Measurements from ENCODE around the gene TEX101.
"Not testable (repeated sequence)": the region's sequence is repeated elsewhere in the genome, so short reads cannot be mapped to it uniquely, and the experiment has no call there.

The TEX101 gene

GRCh38 chr19:43414554-43414953, at the start of gene TEX101:
TSS of gene TEX101 (plus strand) at chr19:43414890. CDS start at chr19:43415920, 1,030 bp downstream.
- no peak for DNase-seq

GRCh38 chr19:43365677-43366076, 49.0 kb upstream of the TEX101 start:
- not testable (repeated sequence) for DNase-seq

- DNase-seq = no peak
Observed at GRCh38 chr19:43367822-43368221, 46.9 kb upstream of the TEX101 start.

- not testable (repeated sequence) for DNase-seq
Observed at GRCh38 chr19:43368897-43369296, 45.8 kb upstream of the TEX101 start.

- no peak for DNase-seq
Observed at GRCh38 chr19:43371909-43372308, 42.8 kb upstream of the TEX101 start.

- no peak for DNase-seq
Observed at GRCh38 chr19:43372462-43372861, 42.2 kb upstream of the TEX101 start.

GRCh38 chr19:43377624-43378023, 37.1 kb upstream of the TEX101 start:
- not testable (repeated sequence) for DNase-seq

- DNase-seq = no peak
Observed at GRCh38 chr19:43380008-43380407, 34.7 kb upstream of the TEX101 start.

- DNase-seq = no peak
Observed at GRCh38 chr19:43380771-43381386, 33.8 kb upstream of the TEX101 start.

- DNase-seq = not testable (repeated sequence)
Observed at GRCh38 chr19:43382586-43383216, 32.0 kb upstream of the TEX101 start.

- not testable (repeated sequence) for DNase-seq
Observed at GRCh38 chr19:43383254-43383653, 31.4 kb upstream of the TEX101 start.

- not testable (repeated sequence) for DNase-seq
Observed at GRCh38 chr19:43383759-43384158, 30.9 kb upstream of the TEX101 start.

- DNase-seq = not testable (repeated sequence)
Observed at GRCh38 chr19:43390903-43391551, 23.7 kb upstream of the TEX101 start.

GRCh38 chr19:43391552-43391935, 23.1 kb upstream of the TEX101 start:
- DNase-seq = not testable (repeated sequence)

- DNase-seq = not testable (repeated sequence)
Observed at GRCh38 chr19:43393501-43393900, 21.2 kb upstream of the TEX101 start.

- no peak for DNase-seq
Observed at GRCh38 chr19:43395561-43395960, 19.1 kb upstream of the TEX101 start.

- no peak for DNase-seq
Observed at GRCh38 chr19:43406297-43406696, 8.4 kb upstream of the TEX101 start.

GRCh38 chr19:43407416-43408005, 7.2 kb upstream of the TEX101 start:
- DNase-seq = no peak

- no peak for DNase-seq
Observed at GRCh38 chr19:43408043-43408442, 6.6 kb upstream of the TEX101 start.

- no peak for DNase-seq
Observed at GRCh38 chr19:43409415-43409814, 5.3 kb upstream of the TEX101 start.

- no peak for DNase-seq
Observed at GRCh38 chr19:43412441-43412840, 2.2 kb upstream of the TEX101 start.

- no peak for DNase-seq
Observed at GRCh38 chr19:43416951-43417623, 2.4 kb downstream of the TEX101 start.

GRCh38 chr19:43420954-43421353, 6.3 kb downstream of the TEX101 start:
- no peak for DNase-seq
